ENCODE measurements around the gene CRAMP1.

The CRAMP1 gene

DNA sequence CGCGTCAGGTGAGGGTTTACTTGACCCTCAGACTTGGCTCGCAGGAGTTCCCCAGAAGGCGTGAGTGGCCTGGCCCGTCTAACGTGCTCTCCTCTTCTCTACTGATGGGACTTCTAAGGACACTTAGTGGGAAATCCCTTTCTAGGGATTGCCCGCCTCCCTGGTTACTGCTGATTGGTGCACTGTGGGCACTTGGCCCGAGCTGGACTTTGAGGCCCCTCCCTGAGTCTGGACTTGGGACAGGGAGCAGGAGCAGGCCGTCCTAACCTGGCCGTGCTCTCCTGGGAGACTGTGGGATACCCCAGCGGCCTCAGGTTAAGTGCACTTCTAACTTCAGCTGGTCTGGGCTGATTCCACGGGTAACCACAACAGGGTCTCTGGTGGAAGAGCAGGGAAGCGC lies 15.0 kb upstream of the CRAMP1 start:
- DNase-seq, result no peak

- DNase-seq, result no peak
Observed at GRCh38 chr16:1601031-1601430, 11.1 kb upstream of the CRAMP1 start.

GRCh38 chr16:1601489-1601888 lies 10.7 kb upstream of the CRAMP1 start:
- DNase-seq, result no peak

DNA sequence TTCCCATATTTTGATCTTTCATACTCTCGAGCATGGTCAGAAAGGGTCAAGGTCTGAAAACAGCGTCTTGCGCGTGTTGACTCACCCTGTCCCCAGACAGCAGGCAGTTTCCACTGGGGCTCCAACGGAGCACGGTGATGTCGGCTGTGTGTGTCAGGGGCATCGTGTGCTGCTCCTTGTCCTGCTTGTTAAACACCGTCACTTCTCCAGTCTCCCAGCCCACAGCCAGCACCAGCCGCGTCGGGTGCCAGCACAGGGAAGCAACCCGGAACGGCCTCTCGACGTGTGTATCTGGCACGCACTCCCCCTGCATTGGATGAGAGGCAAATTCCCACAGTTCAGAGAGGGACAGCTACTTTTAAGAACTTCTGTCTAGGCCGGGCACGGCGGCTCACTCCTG lies 9.9 kb upstream of the CRAMP1 start:
- DNase-seq, result no peak

GRCh38 chr16:1606774-1607173 lies 5.4 kb upstream of the CRAMP1 start:
- no peak for DNase-seq

DNA sequence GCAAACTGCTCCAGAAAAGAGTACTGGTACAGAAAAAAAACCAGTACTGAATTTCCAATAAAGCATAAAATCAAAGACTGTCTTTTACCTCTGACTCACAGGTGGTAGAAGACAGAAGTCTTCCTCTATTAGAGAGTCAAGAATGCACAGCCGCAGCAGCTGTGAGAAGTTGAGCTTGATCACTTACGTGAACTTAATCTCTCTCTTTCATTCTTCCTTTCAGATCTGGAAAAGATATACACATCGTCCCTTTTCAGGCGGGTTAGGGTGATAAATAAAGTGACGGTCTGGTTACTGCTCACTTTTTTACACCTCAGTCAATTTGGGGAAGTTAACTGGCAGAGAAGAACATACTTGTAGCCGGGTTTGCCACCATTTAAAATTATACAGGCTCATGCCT lies 4.2 kb upstream of the CRAMP1 start:
- no peak for DNase-seq

DNA sequence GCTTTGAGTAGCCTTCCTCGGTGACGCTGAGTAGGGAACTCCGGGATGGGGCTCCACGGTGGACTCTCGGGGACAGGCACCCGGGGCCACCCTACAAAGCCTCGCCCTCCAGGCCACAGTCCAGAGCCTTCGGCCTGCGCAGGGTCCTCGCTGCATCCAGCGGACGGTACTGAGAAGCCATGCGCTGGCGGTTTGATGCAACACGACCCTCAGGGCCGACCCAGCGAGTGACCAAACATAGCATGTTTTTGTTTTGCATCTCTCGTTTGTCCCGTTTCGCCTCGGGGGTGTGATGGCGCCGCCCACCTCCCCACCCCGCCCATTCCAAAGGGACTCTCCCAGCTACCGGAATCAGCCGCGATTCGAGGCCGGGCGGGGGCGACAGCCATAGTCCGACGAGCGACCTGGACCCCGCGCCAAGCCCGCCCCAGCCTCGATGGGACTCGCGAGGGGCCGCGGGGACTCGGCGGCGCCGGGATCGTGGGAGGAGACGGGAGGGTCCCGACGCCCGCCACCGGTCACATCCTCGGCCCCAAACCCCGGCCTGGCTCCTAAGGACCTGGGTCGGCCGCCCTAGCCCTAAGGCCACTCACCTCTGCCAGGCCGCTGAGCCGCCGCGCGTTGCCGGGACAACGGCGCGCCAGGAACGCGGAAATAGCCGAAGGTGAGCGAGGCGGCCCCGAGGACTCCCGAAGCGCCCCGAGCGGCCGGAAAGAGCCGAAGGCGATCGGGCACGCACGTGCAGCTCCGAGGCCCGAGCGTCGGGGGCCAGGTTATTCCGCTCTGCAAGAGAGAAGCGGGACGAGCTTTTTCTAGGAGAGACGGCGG lies 1.9 kb upstream of the CRAMP1 start:
- DNase-seq, result peak; percentile 76

GRCh38 chr16:1610899-1611632 lies 1.1 kb upstream of the CRAMP1 start:
- DNase-seq, result no peak

DNA sequence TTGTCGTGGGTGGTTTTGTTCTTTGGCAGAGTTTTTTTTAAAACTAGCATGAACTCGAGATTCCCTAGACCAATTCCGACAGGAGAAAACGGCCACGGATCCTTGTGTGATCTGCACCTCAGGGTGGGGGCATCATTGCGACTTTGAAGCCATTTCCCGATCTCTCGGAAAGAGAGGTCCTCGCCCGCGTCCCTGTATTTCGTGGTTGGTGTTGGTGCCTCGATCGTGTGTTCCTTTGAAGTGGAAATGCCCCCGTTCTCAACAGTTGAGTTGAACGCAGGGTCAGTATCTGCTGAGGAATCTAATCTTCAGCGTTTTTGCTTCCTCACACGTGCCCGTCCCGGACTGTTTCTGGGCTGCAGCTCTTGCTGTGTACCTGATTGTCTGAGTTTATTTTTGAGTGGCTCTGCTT lies 1.1 kb downstream of the CRAMP1 start:
- peak; percentile 29 for DNase-seq

GRCh38 chr16:1613728-1614455 lies 1.7 kb downstream of the CRAMP1 start:
- peak; percentile 32 for DNase-seq

DNA sequence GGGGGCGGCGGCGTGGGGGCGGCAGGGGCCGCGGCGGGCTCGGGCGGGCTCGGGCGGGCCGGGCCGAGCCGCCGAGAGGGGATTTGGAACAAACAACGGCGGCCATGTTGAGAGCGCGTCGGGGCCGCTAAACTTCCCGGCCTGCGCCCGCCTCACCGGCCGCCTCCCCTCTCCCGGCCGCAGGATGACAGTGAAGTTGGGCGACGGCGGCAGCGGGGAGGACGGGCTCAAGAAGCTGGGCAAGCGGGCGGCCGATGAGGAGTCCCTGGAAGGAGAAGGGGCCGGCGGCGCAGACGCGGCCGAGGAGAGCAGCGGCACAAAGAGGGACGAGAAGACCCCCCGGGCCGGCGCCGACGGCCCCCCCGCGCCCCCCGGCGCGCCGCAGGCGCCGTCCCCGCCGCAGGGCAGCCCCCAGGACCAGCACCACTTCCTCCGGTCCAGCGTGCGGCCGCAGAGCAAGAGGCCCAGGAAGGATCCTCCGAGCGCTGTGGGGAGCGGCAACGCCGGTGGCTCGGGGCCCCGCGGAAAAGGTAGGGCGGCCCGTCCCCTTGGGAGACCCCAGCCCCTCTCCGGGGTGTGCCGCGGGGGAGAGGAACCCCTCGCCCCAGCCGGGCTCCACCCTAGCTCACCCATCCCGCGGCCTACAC lies 2.4 kb downstream of the CRAMP1 start:
- DNase-seq, result peak; percentile 65

- DNase-seq, result no peak
Observed at GRCh38 chr16:1615761-1616160, 3.6 kb downstream of the CRAMP1 start.

DNA sequence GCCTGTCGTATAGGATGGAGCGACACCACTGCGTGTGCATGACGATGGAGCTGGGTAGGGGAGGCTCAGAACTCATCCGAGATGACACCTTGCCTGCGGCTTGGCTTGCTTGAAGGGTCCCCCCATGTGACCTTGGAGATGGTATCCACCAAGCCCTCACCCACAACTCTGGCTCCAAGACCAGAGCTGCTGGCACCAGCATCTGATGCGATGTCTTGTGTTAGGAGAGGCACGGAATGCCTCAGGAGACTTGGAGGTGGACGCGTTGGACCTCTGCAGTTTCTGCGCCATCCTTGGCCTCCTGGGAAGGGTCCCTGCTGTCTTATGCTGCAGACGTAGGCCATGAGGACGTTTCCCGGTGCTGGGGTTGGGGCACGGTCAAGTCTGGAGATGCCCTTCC lies 7.8 kb downstream of the CRAMP1 start:
- no peak for DNase-seq

DNA sequence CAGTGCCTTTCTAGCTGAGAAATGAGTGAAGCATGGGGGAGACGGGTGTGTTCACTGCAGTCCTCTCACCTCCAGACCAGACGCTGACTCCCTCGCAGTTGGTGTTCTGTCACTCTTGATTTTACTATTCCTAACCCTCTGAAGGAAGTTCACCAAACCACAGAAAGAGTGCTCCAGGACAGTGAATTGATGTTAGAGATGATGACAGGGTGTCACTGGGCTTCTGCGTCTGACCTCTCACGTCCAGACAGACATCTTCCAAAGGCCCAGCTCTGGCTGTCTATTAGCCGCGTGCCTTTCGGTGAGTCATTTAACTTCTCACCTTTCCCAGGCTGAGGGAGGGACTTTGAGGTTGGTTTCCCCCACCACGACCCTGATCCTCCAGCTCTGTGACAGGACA lies 8.2 kb downstream of the CRAMP1 start:
- DNase-seq, result no peak

- no peak for DNase-seq
Observed at GRCh38 chr16:1621851-1622250, 9.7 kb downstream of the CRAMP1 start.

DNA sequence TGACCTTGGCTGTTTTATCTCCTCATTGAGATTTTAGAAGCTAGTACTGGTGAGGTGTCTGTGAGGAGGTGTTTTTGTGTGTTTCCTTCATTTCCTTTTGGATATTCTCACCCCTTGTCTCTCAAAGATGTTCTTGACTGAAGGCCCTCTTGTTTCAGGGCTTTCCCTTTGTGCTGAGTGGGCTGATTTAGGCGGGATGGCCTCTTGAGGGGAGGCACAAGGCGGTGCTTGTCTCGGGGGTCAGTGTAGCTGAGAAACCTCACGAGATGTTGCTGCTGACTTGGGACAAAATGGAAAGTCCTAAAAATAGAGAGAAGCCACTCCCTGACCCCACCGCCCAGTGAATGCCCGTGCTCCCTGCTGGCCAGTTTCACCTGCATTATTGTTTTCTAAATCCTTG lies 14.2 kb downstream of the CRAMP1 start:
- no peak for DNase-seq

GRCh38 chr16:1626776-1627175 lies 14.6 kb downstream of the CRAMP1 start:
- DNase-seq, result no peak

- DNase-seq, result no peak
Observed at GRCh38 chr16:1630450-1631213, 18.5 kb downstream of the CRAMP1 start.

GRCh38 chr16:1631230-1631629 lies 19.1 kb downstream of the CRAMP1 start:
- DNase-seq, result no peak

GRCh38 chr16:1631931-1632637 lies 19.9 kb downstream of the CRAMP1 start:
- no peak for DNase-seq

DNA sequence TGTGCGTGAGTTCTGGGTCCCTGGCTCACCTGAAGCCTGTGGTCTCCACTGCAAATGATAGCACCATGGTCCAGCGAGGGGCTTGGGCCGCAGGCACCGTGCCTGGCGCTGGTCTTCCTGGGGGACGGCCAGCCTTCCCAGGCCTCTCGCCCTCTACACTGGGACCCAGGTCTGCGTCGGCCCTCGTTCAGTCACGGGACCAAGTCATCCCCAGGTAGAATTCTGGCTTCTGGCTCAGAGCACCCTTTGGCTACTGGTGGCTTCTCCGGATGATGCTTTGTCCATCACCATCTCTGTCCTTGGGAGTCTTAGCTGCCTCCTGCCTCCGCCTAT lies 20.4 kb downstream of the CRAMP1 start:
- DNase-seq, result no peak

DNA sequence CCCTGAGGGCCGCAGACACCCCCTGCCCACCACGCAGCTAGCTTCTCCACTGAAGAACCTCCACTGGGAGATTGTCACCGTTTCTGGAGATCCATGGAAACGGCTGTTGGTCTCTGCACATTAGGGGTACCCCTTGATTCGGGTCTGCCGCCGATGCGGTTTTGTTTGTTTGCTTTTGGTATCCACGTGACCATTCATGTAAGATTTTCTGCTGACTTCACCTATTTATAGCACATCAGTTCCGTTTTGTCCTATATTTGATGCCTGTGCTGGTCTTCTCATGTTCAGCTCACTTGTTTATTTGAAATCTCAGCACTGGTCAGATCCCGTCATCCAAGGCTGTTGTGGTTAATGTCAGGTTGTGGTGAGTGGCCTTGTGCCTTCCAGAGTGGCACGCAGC lies 21.1 kb downstream of the CRAMP1 start:
- no peak for DNase-seq

All from 8988T (cell line).